ENCODE results near the gene RSAD1. TPM values are rescaled to one million over a fixed set of nuclear protein-coding genes. Genes with fewer than 3 reads are reported as not detected.

The RSAD1 gene
- total RNA-seq, 1 donor from 2014 or later, result 9.7 TPM

DNA sequence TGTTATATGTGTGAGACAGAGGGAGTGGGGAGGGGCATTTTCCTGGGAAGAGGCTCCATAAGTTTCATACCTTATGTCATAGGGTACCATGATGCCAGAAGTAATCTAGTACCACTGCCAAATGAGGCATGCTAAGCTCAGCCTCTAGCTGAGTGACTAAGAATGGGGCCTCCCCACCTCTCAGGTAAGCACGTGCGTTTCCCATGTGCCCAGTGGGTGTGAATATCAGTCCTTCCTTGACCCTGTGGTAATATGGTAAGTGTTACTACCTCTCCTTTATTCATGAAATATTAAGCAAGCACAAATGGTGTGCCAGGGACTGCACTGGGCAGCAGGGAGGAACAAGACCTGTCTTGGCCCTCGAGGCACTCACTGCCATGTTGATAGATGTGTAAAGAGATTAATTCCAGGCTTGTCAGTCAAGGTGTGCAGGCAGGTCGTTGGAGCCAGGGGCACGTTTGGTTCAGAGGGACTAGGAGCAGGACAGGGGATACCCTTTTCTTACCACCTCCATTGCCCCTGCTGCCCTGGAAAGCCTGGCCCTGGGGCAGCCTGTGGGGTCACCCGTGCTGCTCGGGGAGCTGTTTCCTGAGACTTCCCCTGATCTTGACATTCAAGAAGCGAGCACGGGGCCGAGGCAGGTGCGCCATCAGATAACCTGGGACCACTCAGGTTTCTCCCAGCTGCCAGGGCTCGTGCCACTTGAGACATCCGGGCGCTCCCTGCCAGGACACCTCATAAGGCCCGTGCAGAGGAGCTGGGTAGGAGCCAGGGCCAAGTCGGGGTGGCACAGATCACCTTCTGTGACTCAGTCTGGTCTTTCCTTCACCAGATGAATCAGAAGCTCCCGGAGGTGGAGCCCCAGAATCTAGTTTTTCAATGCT is 8.8 kb downstream of the RSAD1 start:
- TF ChIP-seq, protein P1, sequence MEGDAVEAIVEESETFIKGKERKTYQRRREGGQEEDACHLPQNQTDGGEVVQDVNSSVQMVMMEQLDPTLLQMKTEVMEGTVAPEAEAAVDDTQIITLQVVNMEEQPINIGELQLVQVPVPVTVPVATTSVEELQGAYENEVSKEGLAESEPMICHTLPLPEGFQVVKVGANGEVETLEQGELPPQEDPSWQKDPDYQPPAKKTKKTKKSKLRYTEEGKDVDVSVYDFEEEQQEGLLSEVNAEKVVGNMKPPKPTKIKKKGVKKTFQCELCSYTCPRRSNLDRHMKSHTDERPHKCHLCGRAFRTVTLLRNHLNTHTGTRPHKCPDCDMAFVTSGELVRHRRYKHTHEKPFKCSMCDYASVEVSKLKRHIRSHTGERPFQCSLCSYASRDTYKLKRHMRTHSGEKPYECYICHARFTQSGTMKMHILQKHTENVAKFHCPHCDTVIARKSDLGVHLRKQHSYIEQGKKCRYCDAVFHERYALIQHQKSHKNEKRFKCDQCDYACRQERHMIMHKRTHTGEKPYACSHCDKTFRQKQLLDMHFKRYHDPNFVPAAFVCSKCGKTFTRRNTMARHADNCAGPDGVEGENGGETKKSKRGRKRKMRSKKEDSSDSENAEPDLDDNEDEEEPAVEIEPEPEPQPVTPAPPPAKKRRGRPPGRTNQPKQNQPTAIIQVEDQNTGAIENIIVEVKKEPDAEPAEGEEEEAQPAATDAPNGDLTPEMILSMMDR (IDR thresholded peaks at IDR 0.05), result no peak
- TF ChIP-seq EZH2 (IDR thresholded peaks at IDR 0.05) (no peak), EZH2phosphoT487 (IDR thresholded peaks at IDR 0.05) (no peak)
- no peak overlapping the region for H2AFZ ChIP-seq (replicated peaks)
- H3K4me1 ChIP-seq, result no peaks in the 10 kb centered on the region
- Mint-ChIP-seq H3K27ac (no peak overlapping the region), H3K4me3 (no peak overlapping the region), H3K27me3 (ENCODE audit: insufficient read depth, low read depth) (no peaks in the 10 kb centered on the region), H3K9me3 (no peaks in the 10 kb centered on the region), H3K4me1 (peaks cover 4% of the 10 kb centered on the region), H3K36me3 (no peaks in the 10 kb centered on the region)
- H3K4me3 ChIP-seq, result no peak overlapping the region
- no peaks in the 10 kb centered on the region for H3F3A ChIP-seq (ENCODE audit: low read depth)
- H4K20me1 ChIP-seq (ENCODE audit: low read depth), result no peaks in the 10 kb centered on the region
- no peaks in the 10 kb centered on the region for H3K27me3 ChIP-seq
- no peaks in the 10 kb centered on the region for H3K79me2 ChIP-seq (ENCODE audit: low read depth)
- no peaks in the 10 kb centered on the region for H3K36me3 ChIP-seq
- H3K4me2 ChIP-seq, result no peak overlapping the region
- H3K9me3 ChIP-seq (ENCODE audit: low read depth), result no peaks in the 10 kb centered on the region
- H3K9ac ChIP-seq, result no peak overlapping the region
- H3K27ac ChIP-seq, result no peak overlapping the region
- DNase-seq (ENCODE audit: low spot score), result no peak

DNA sequence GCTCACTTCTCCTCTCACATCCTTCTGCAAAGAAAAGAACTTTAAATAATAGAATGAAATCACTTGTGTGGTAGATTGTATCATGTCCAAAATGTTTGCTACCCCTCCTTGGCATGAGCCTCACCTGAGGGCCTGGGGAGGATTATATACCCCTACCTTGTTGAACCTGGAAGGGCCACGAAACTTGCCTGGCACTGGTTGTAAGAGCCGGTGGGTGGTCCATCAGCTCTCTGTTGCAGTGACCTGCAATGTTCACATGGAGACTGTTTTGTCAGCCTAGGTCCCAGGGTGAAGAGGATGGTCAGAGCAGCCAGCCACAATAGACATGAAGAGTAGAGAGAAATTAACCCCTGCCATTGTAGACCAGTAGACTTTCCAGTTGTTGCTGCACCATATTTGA is 10.2 kb downstream of the RSAD1 start:
- no peak overlapping the region for H3K4me3 ChIP-seq
- no peaks in the 10 kb centered on the region for H3K9me3 ChIP-seq (ENCODE audit: low read depth)
- no peaks in the 10 kb centered on the region for H3K36me3 ChIP-seq
- Mint-ChIP-seq H3K9me3 (no peaks in the 10 kb centered on the region), H3K27ac (no peak overlapping the region), H3K4me3 (no peak overlapping the region), H3K36me3 (no peaks in the 10 kb centered on the region), H3K4me1 (peaks cover 2% of the 10 kb centered on the region), H3K27me3 (ENCODE audit: insufficient read depth, low read depth) (no peaks in the 10 kb centered on the region)
- DNase-seq (ENCODE audit: low spot score), result no peak
- no peak overlapping the region for H3K27ac ChIP-seq
- no peak for TF ChIP-seq EZH2phosphoT487 (IDR thresholded peaks at IDR 0.05)
- TF ChIP-seq, protein P1 (IDR thresholded peaks at IDR 0.05), result no peak
- no peak for TF ChIP-seq EZH2 (IDR thresholded peaks at IDR 0.05)
- no peaks in the 10 kb centered on the region for H3K4me1 ChIP-seq
- H3F3A ChIP-seq (ENCODE audit: low read depth), result no peaks in the 10 kb centered on the region
- H3K4me2 ChIP-seq, result no peak overlapping the region
- no peaks in the 10 kb centered on the region for H3K79me2 ChIP-seq (ENCODE audit: low read depth)
- no peak overlapping the region for H3K9ac ChIP-seq
- no peaks in the 10 kb centered on the region for H3K27me3 ChIP-seq
- no peaks in the 10 kb centered on the region for H4K20me1 ChIP-seq (ENCODE audit: low read depth)
- H2AFZ ChIP-seq (replicated peaks), result no peak overlapping the region

DNA sequence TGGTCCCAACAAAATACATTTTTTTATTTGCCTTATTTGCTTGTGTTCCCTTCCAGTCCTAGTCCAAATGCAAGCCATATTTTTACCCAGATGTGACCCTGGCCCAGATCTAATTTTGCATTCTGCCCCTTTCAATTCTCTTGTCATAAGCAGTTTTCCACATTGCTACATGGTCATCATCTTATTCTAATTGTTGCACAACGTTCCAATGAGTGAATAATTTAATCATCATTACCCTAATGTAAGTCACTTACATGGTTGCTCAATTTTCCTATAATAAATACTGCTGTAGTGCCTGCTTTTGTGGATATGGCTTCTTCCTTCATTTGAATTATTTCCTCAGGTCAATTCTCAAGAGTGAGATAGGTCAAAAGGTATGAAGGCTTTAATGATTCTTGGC is 12.8 kb downstream of the RSAD1 start:
- H3K27me3 Mint-ChIP-seq (ENCODE audit: insufficient read depth, low read depth), result peaks cover 5% of the 10 kb centered on the region
- H2AFZ ChIP-seq (replicated peaks), result no peak overlapping the region
- no peaks in the 10 kb centered on the region for H4K20me1 ChIP-seq (ENCODE audit: low read depth)
- H3K4me3 ChIP-seq, result no peak overlapping the region
- TF ChIP-seq EZH2phosphoT487 (IDR thresholded peaks at IDR 0.05) (no peak), EZH2 (IDR thresholded peaks at IDR 0.05) (no peak)
- TF ChIP-seq, protein P1 (IDR thresholded peaks at IDR 0.05), result no peak
- no peaks in the 10 kb centered on the region for H3K27me3 ChIP-seq
- no peak overlapping the region for H3K27ac ChIP-seq
- H3K36me3 Mint-ChIP-seq, result no peaks in the 10 kb centered on the region
- no peaks in the 10 kb centered on the region for H3K9me3 ChIP-seq (ENCODE audit: low read depth)
- no peaks in the 10 kb centered on the region for H3F3A ChIP-seq (ENCODE audit: low read depth)
- H3K4me1 ChIP-seq, result no peaks in the 10 kb centered on the region
- H3K4me2 ChIP-seq, result no peak overlapping the region
- no peaks in the 10 kb centered on the region for H3K9me3 Mint-ChIP-seq
- no peak overlapping the region for H3K4me3 Mint-ChIP-seq
- no peak for DNase-seq (ENCODE audit: low spot score)
- no peaks in the 10 kb centered on the region for H3K79me2 ChIP-seq (ENCODE audit: low read depth)
- H3K27ac Mint-ChIP-seq, result no peak overlapping the region
- peaks cover 2% of the 10 kb centered on the region for H3K4me1 Mint-ChIP-seq
- no peaks in the 10 kb centered on the region for H3K36me3 ChIP-seq
- no peak overlapping the region for H3K9ac ChIP-seq

Data from neural progenitor cell (in vitro differentiated cells).